Measurements from ENCODE around the gene RXRA. TPM values are rescaled to one million over a fixed set of nuclear protein-coding genes. Genes with fewer than 3 reads are reported as not detected.

RXRA gene
- total RNA-seq, 1 donor from 2014 or later, result 49.4 TPM

DNA sequence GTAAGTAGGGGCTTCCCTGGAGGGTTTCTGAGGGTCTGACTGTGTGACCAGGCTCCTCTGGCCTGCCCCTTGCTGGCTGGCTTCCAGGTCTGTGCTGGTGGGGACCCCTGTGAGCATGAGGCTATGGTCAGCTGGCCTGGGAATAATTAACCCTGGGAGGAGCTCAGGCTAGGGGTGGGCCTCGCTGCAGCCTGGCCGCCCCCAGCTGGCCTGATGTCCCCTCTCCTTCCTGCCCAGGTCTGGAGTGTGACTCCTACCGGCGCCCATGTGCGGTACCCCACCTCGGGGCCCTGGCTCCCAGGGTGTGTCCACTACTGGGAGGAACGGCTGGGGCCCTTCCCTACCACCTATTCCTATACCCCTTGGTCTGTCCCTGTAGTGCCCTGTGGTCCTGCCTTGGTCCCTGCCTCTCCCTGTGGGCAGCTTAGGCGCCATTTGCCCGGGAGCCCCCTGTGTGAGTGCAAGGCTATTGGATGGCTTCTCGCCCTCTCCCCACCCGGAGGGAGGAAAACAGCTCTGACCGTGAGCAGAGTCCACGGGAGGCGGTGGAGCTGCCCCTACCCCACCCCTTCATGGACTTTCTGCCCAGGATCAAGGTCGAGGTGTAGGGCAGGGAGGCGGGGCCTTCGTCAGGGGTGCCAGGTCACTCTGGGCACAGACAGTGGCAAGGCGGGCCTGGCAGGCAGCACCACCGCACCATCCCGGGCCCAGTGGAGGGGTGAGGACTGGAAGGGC lies 9.4 kb downstream of the RXRA start:
- H3K27ac ChIP-seq, result no peak overlapping the region
- H3K9me3 ChIP-seq, result no peaks in the 10 kb centered on the region
- no peak for DNase-seq (ENCODE audit: extremely low spot score in 2 of 2)
- no peak overlapping the region for H3K4me3 ChIP-seq
- intact Hi-C loops (cut with DNase I), result no loop called here
- peaks cover 100% of the 10 kb centered on the region for H3K4me1 ChIP-seq
- TF ChIP-seq POLR2AphosphoS5 (IDR thresholded peaks at IDR 0.05; ENCODE audit: insufficient read depth in 1 of 2, low read depth in 1 of 2) (no peak), POLR2A (IDR thresholded peaks at IDR 0.05) (no peak)
- TF ChIP-seq, protein P1, sequence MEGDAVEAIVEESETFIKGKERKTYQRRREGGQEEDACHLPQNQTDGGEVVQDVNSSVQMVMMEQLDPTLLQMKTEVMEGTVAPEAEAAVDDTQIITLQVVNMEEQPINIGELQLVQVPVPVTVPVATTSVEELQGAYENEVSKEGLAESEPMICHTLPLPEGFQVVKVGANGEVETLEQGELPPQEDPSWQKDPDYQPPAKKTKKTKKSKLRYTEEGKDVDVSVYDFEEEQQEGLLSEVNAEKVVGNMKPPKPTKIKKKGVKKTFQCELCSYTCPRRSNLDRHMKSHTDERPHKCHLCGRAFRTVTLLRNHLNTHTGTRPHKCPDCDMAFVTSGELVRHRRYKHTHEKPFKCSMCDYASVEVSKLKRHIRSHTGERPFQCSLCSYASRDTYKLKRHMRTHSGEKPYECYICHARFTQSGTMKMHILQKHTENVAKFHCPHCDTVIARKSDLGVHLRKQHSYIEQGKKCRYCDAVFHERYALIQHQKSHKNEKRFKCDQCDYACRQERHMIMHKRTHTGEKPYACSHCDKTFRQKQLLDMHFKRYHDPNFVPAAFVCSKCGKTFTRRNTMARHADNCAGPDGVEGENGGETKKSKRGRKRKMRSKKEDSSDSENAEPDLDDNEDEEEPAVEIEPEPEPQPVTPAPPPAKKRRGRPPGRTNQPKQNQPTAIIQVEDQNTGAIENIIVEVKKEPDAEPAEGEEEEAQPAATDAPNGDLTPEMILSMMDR (IDR thresholded peaks at IDR 0.05), result no peak
- no peaks in the 10 kb centered on the region for H3K36me3 ChIP-seq
- H3K27me3 ChIP-seq, result no peaks in the 10 kb centered on the region

DNA sequence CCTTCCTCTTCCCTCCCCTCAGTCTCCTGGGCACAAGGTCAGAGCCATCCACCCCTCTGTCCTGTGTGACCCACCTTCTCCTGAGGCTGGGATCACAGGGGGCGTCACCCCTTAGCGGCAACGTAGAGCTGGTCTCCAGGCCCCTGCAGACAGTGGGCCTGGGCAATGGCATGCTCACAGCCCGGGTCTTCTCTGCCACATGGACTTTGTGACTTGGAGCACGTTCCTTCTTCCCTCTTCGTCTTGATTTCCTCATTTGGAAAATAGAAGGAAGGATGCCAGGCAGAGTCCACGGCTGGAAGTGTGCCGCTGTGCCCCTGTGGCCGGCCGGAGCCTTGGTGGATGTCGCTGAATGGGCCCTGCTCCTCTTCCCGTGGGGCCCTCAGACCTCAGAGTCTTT lies 10.0 kb downstream of the RXRA start:
- Histone ChIP-seq H3K4me3 (no peak overlapping the region), H3K9me3 (no peaks in the 10 kb centered on the region), H3K27ac (no peak overlapping the region), H3K36me3 (no peaks in the 10 kb centered on the region), H3K4me1 (peaks cover 100% of the 10 kb centered on the region), H3K27me3 (no peaks in the 10 kb centered on the region)
- intact Hi-C loops (cut with DNase I), result no loop called here
- DNase-seq (ENCODE audit: extremely low spot score in 2 of 2), result no peak
- TF ChIP-seq POLR2A (IDR thresholded peaks at IDR 0.05) (no peak), POLR2AphosphoS5 (IDR thresholded peaks at IDR 0.05; ENCODE audit: insufficient read depth in 1 of 2, low read depth in 1 of 2) (no peak)
- TF ChIP-seq, protein P1 (IDR thresholded peaks at IDR 0.05), result no peak

DNA sequence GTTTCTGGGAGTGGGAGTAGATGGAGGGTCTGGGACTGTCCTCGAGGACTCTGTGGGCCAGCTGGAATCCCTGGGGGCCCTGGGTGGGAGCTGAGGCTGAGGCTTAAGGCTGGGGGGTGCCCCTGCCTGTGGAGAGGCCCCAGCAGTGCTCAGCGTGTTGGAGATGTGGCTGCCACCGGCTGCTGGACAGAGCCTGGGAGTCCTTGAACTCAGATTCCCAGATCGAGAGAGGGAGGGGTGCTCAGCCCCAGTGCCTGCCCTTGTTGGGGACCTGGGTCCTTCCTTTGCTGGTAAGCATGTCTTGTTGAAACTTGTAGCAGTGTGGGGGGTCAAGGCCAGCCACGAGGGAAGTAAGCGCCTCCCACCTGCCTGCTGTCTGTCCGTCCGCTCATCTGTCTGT lies 10.7 kb downstream of the RXRA start:
- DNase-seq (ENCODE audit: extremely low spot score in 2 of 2), result no peak
- H3K27ac ChIP-seq, result no peak overlapping the region
- intact Hi-C loops (cut with DNase I), result no loop called here
- TF ChIP-seq, protein P1 (IDR thresholded peaks at IDR 0.05), result no peak
- TF ChIP-seq POLR2A (IDR thresholded peaks at IDR 0.05) (no peak), POLR2AphosphoS5 (IDR thresholded peaks at IDR 0.05; ENCODE audit: insufficient read depth in 1 of 2, low read depth in 1 of 2) (no peak)
- no peak overlapping the region for H3K4me3 ChIP-seq
- H3K27me3 ChIP-seq, result no peaks in the 10 kb centered on the region
- H3K4me1 ChIP-seq, result peaks cover 100% of the 10 kb centered on the region
- no peaks in the 10 kb centered on the region for H3K9me3 ChIP-seq
- H3K36me3 ChIP-seq, result no peaks in the 10 kb centered on the region

DNA sequence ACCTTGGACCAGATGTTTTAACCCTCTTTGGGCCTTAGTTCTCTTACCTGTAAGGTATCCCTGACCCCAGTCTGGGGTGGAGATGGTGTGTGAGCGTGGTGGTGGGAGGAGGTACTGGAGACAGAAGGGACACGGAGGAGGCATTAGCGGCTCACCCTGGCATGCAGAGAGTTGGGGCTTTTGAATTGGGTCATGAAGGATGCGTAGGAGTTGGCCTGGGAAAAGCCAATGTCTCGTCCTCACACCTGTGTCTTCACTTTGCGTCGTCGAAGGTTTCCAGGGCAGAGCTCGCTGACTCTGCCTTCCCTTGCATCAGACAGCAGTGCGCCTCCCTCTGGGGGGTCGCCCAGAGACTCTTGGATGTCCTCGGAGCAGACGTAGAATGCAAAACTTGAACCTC lies 11.2 kb downstream of the RXRA start:
- TF ChIP-seq, protein P1 (IDR thresholded peaks at IDR 0.05), result no peak
- no peak for TF ChIP-seq POLR2A (IDR thresholded peaks at IDR 0.05)
- no peak for TF ChIP-seq POLR2AphosphoS5 (IDR thresholded peaks at IDR 0.05; ENCODE audit: insufficient read depth in 1 of 2, low read depth in 1 of 2)

More for the DNA sequence above, 11.2 kb downstream of the RXRA start:
- Histone ChIP-seq H3K27ac (no peak overlapping the region), H3K4me1 (peaks cover 100% of the 10 kb centered on the region), H3K36me3 (no peaks in the 10 kb centered on the region), H3K4me3 (no peak overlapping the region), H3K9me3 (no peaks in the 10 kb centered on the region), H3K27me3 (no peaks in the 10 kb centered on the region)
- no peak for DNase-seq (ENCODE audit: extremely low spot score in 2 of 2)
- intact Hi-C loops (cut with DNase I), result no loop called here

Measured in vagina (tissue), 2 donors.